ENCODE measurements around the gene AFG1L.

DNA sequence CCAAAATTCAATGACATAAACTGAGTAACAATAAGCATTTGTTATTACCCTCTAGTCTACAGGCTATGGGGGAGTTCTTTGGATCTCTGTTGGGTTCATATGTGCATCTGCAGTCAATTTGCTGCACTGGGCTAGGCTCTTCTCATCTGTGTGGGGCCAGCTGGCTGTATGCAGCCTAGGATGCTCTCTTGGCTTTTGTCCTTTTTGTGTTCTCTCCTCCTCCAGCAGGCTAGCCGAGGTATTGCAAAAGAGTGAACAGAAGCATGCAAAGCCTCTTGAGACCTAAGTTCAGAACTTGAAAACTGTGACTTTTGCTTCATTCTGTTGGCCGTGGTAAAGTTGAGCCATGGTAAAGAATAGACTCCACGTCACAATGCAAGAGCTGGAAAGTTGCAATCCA lies 203.0 kb downstream of the AFG1L start:
- TF ChIP-seq POLR2A (IDR thresholded peaks at IDR 0.05) (no peak), POLR2AphosphoS5 (IDR thresholded peaks at IDR 0.05; ENCODE audit: insufficient read depth in 1 of 2, low read depth in 1 of 2) (no peak)
- TF ChIP-seq, protein P1, sequence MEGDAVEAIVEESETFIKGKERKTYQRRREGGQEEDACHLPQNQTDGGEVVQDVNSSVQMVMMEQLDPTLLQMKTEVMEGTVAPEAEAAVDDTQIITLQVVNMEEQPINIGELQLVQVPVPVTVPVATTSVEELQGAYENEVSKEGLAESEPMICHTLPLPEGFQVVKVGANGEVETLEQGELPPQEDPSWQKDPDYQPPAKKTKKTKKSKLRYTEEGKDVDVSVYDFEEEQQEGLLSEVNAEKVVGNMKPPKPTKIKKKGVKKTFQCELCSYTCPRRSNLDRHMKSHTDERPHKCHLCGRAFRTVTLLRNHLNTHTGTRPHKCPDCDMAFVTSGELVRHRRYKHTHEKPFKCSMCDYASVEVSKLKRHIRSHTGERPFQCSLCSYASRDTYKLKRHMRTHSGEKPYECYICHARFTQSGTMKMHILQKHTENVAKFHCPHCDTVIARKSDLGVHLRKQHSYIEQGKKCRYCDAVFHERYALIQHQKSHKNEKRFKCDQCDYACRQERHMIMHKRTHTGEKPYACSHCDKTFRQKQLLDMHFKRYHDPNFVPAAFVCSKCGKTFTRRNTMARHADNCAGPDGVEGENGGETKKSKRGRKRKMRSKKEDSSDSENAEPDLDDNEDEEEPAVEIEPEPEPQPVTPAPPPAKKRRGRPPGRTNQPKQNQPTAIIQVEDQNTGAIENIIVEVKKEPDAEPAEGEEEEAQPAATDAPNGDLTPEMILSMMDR (IDR thresholded peaks at IDR 0.05) = no peak
